ENCODE measurements around the gene PTPRM.

Gene PTPRM

GRCh38 chr18:7987284-7987976, 420.3 kb downstream of the PTPRM start:
- no peak for DNase-seq (ENCODE audit: low read depth, low spot score)

GRCh38 chr18:7990670-7991069, 423.6 kb downstream of the PTPRM start:
- H3K4me3 ChIP-seq (ENCODE audit: low read length) = no peak overlapping the region
- DNase-seq (ENCODE audit: low read depth, low spot score) = no peak

More at GRCh38 chr18:7987284-7987976, 420.3 kb downstream of the PTPRM start:
- H3K4me3 ChIP-seq (ENCODE audit: low read length) = no peak overlapping the region

- H3K4me3 ChIP-seq (ENCODE audit: low read length) = no peak overlapping the region
- no peak for DNase-seq (ENCODE audit: low read depth, low spot score)
Measured at GRCh38 chr18:8001711-8002301, 434.7 kb downstream of the PTPRM start.

- DNase-seq (ENCODE audit: low read depth, low spot score) = no peak
Measured at GRCh38 chr18:8003878-8004675, 437.0 kb downstream of the PTPRM start.

GRCh38 chr18:8004792-8005191, 437.7 kb downstream of the PTPRM start:
- no peak for DNase-seq (ENCODE audit: low read depth, low spot score)
- H3K4me3 ChIP-seq (ENCODE audit: low read length) = no peak overlapping the region

More at GRCh38 chr18:8003878-8004675, 437.0 kb downstream of the PTPRM start:
- no peak overlapping the region for H3K4me3 ChIP-seq (ENCODE audit: low read length)

- no peak overlapping the region for H3K4me3 ChIP-seq (ENCODE audit: low read length)
- no peak for DNase-seq (ENCODE audit: low read depth, low spot score)
Measured at GRCh38 chr18:8005870-8006569, 438.9 kb downstream of the PTPRM start.

- no peak overlapping the region for H3K4me3 ChIP-seq (ENCODE audit: low read length)
- DNase-seq (ENCODE audit: low read depth, low spot score) = no peak
Measured at GRCh38 chr18:8006979-8007378, 439.9 kb downstream of the PTPRM start.

- H3K4me3 ChIP-seq (ENCODE audit: low read length) = no peak overlapping the region
- DNase-seq (ENCODE audit: low read depth, low spot score) = no peak
Measured at GRCh38 chr18:8008033-8008432, 440.9 kb downstream of the PTPRM start.

- no peak for DNase-seq (ENCODE audit: low read depth, low spot score)
- H3K4me3 ChIP-seq (ENCODE audit: low read length) = no peak overlapping the region
Measured at GRCh38 chr18:8011361-8011760, 444.2 kb downstream of the PTPRM start.

- no peak for DNase-seq (ENCODE audit: low read depth, low spot score)
- no peak overlapping the region for H3K4me3 ChIP-seq (ENCODE audit: low read length)
Measured at GRCh38 chr18:8011906-8012305, 444.8 kb downstream of the PTPRM start.

- no peak overlapping the region for H3K4me3 ChIP-seq (ENCODE audit: low read length)
- DNase-seq (ENCODE audit: low read depth, low spot score) = no peak
Measured at GRCh38 chr18:8018701-8019331, 451.7 kb downstream of the PTPRM start.

GRCh38 chr18:8019600-8019999, 452.5 kb downstream of the PTPRM start:
- no peak for DNase-seq (ENCODE audit: low read depth, low spot score)
- no peak overlapping the region for H3K4me3 ChIP-seq (ENCODE audit: low read length)

GRCh38 chr18:8020132-8020846, 453.2 kb downstream of the PTPRM start:
- no peak for DNase-seq (ENCODE audit: low read depth, low spot score)
- H3K4me3 ChIP-seq (ENCODE audit: low read length) = no peak overlapping the region

GRCh38 chr18:8029061-8029460, 461.9 kb downstream of the PTPRM start:
- DNase-seq (ENCODE audit: low read depth, low spot score) = no peak
- no peak overlapping the region for H3K4me3 ChIP-seq (ENCODE audit: low read length)

- no peak for DNase-seq (ENCODE audit: low read depth, low spot score)
Measured at GRCh38 chr18:8029731-8030130, 462.6 kb downstream of the PTPRM start.

GRCh38 chr18:8030201-8030600, 463.1 kb downstream of the PTPRM start:
- H3K4me3 ChIP-seq (ENCODE audit: low read length) = no peak overlapping the region
- no peak for DNase-seq (ENCODE audit: low read depth, low spot score)

More at GRCh38 chr18:8029731-8030130, 462.6 kb downstream of the PTPRM start:
- no peak overlapping the region for H3K4me3 ChIP-seq (ENCODE audit: low read length)

GRCh38 chr18:8031496-8031895, 464.4 kb downstream of the PTPRM start:
- H3K4me3 ChIP-seq (ENCODE audit: low read length) = no peak overlapping the region
- DNase-seq (ENCODE audit: low read depth, low spot score) = no peak

- DNase-seq (ENCODE audit: low read depth, low spot score) = no peak
- no peak overlapping the region for H3K4me3 ChIP-seq (ENCODE audit: low read length)
Measured at GRCh38 chr18:8034674-8035073, 467.6 kb downstream of the PTPRM start.

GRCh38 chr18:8036551-8036950, 469.4 kb downstream of the PTPRM start:
- no peak overlapping the region for H3K4me3 ChIP-seq (ENCODE audit: low read length)
- DNase-seq (ENCODE audit: low read depth, low spot score) = no peak
